DOHH2 (cell line): Measurements from ENCODE around the gene RMC1.

Source experiments
- H3F3A ChIP-seq: fragments of 200-600 bp; sonication (generic), shearing (Covaris generic); 2 replicates; pipeline ENCODE4 v1.6.0; 2016; ENCODE audit warnings: antibody characterized with exemption, mild to moderate bottlenecking; ENCODE audit not compliant: control insufficient read depth, insufficient read depth
- H3K27ac ChIP-seq: fragments of 200-600 bp; sonication (generic); 2 replicates; pipeline ENCODE4 v1.5.1; 2014; ENCODE audit warnings: low read depth, mild to moderate bottlenecking, low read length, moderate library complexity
- H3K27me3 ChIP-seq: fragments of 200-600 bp; sonication (generic); 2 replicates; pipeline ENCODE4 v1.6.1; 2014; ENCODE audit warnings: mild to moderate bottlenecking, low read length, mixed read lengths; ENCODE audit not compliant: control insufficient read depth
- H3K36me3 ChIP-seq: fragments of 200-600 bp; sonication (generic); 2 replicates; pipeline ENCODE4 v1.6.1; 2014; ENCODE audit warnings: mild to moderate bottlenecking, low read length, moderate library complexity, mixed read lengths; ENCODE audit not compliant: control insufficient read depth
- H3K4me1 ChIP-seq: fragments of 200-600 bp; sonication (generic); 2 replicates; pipeline ENCODE4 v1.6.1; 2014; ENCODE audit warnings: mild to moderate bottlenecking, low read length, mixed read lengths; ENCODE audit not compliant: control insufficient read depth
- H3K4me2 ChIP-seq: fragments of 200-600 bp; sonication (generic); 2 replicates; pipeline ENCODE4 v1.6.0; 2014; ENCODE audit warnings: mild to moderate bottlenecking, low read length, moderate library complexity
- H3K4me3 ChIP-seq: fragments of 200-600 bp; sonication (generic); 2 replicates; pipeline ENCODE4 v1.5.1; 2014; ENCODE audit warnings: mild to moderate bottlenecking, low read length, mixed read lengths
- H3K79me2 ChIP-seq: fragments of 200-600 bp; sonication (generic); 2 replicates; pipeline ENCODE4 v1.6.1; 2014; ENCODE audit warnings: mild to moderate bottlenecking, low read length, mixed read lengths; ENCODE audit not compliant: control insufficient read depth
- H3K9me2 ChIP-seq: fragments of 200-600 bp; sonication (generic); replicated peaks from 2 replicates; pipeline ENCODE4 v1.6.1; 2014; ENCODE audit warnings: mild to moderate bottlenecking, low read length, mixed read lengths; ENCODE audit not compliant: control insufficient read depth
- H3K9me3 ChIP-seq: fragments of 200-600 bp; sonication (generic); 2 replicates; pipeline ENCODE4 v1.6.1; 2014; ENCODE audit warnings: antibody characterized with exemption, low read length, mixed read lengths; ENCODE audit not compliant: control insufficient read depth, insufficient read depth
- H4K20me1 ChIP-seq: fragments of 200-600 bp; sonication (generic); 2 replicates; pipeline ENCODE4 v1.6.0; 2014; ENCODE audit warnings: low read depth, mild to moderate bottlenecking, antibody characterized with exemption, low read length, moderate library complexity; ENCODE audit not compliant: control insufficient read depth, insufficient read depth
- CTCF ChIP-seq: fragments of 200-600 bp; sonication (generic); IDR thresholded peaks from one replicate; pipeline ENCODE4 v1.5.1; 2014; ENCODE audit warnings: antibody characterized with exemption, mild to moderate bottlenecking, low read depth, low read length; ENCODE audit not compliant: poor library complexity, severe bottlenecking
- EZH2phosphoT487 ChIP-seq: fragments of 200-600 bp; sonication (generic); IDR thresholded peaks from 2 replicates; pipeline ENCODE4 v1.6.1; 2017; ENCODE audit warnings: borderline replicate concordance, mild to moderate bottlenecking, antibody characterized with exemption, low read length, moderate library complexity, mixed read lengths

Gene RMC1

GRCh38 chr18:23572570-23572969, 69.3 kb downstream of the RMC1 start:
- H3K36me3 ChIP-seq = peaks cover 63% of the 10 kb centered on the region
- peaks cover 5% of the 10 kb centered on the region; the same call in 1 of the 2 replicates for H3F3A ChIP-seq
- no peaks in the 10 kb centered on the region for H3K27me3 ChIP-seq
- H3K79me2 ChIP-seq = peaks cover 17% of the 10 kb centered on the region
- H3K9me2 ChIP-seq = no peaks in the 10 kb centered on the region
- peaks cover 21% of the 10 kb centered on the region for H3K4me1 ChIP-seq
- H3K9me3 ChIP-seq = no peaks in the 10 kb centered on the region
- H3K27ac ChIP-seq = no peak overlapping the region
- H3K4me2 ChIP-seq = no peak overlapping the region
- H3K4me3 ChIP-seq = no peak overlapping the region
- no peaks in the 10 kb centered on the region for H4K20me1 ChIP-seq
- no peak for TF ChIP-seq EZH2phosphoT487
- TF ChIP-seq CTCF = no peak

DNA sequence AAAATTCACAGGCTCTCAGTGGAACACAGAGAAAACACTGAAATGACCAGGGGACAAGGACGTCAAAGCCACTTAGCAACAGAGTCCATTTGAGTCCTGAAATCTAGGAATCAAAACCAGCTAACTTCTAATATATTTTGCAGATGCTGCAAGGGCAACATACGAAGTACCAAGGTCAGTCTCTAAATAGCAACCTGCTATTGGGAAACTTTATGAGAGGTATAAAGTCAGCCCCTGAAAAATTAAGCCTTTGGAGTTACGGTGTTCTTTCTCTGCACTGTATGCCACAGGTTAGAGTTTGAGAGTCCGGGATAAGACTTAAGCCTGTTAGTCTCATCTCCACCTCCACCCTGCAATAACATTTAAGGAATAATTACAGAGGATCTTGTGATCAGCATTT, 69.7 kb downstream of the RMC1 start:
- no peaks in the 10 kb centered on the region for H3K27me3 ChIP-seq
- peaks cover 5% of the 10 kb centered on the region; the same call in 1 of the 2 replicates for H3F3A ChIP-seq
- H3K9me2 ChIP-seq = no peaks in the 10 kb centered on the region
- peaks cover 21% of the 10 kb centered on the region for H3K4me1 ChIP-seq
- no peaks in the 10 kb centered on the region for H4K20me1 ChIP-seq
- peaks cover 60% of the 10 kb centered on the region for H3K36me3 ChIP-seq
- H3K79me2 ChIP-seq = peaks cover 17% of the 10 kb centered on the region
- no peaks in the 10 kb centered on the region for H3K9me3 ChIP-seq
- H3K4me3 ChIP-seq = no peak overlapping the region
- no peak overlapping the region for H3K27ac ChIP-seq
- TF ChIP-seq EZH2phosphoT487 = no peak
- H3K4me2 ChIP-seq = no peak overlapping the region

DNA sequence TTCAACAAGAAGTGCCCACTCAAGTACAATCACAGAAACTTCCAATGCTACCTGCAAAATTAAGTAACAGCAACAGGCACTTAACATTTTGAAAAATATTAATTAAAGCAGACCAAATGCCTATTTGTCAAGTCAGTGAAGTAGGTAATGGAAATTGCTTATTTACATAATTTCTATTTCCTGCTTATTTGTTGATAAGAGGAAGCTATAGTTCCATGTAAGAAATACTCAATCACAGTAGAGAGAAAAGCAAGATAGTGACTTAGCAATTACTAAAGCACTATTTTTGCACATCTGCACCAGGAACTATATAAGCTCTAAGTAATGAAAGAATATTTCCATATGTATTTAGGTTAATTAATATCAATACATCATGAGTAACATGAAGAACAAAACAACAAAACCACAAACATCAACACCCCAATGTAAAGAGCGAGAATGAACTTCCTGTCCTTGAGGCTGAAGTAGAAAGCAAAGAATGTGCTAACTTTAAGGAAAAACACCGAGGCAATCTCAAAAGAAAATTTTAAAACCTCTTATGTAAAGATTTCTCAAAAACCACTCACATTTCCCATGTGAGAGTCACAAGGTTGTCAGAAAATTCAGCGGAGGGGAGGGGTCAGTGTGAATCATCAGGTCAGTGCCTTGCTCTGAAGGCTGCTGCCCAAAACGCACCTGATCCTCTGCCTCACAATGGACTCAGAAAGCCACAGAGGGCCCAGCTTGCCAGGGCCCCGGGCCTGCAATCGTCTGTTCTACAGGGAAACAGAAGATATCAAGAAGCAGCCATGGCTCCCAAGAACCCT, 70.5 kb downstream of the RMC1 start:
- Histone ChIP-seq H3K4me1 (peaks cover 28% of the 10 kb centered on the region), H3F3A (peaks cover 5% of the 10 kb centered on the region; the same call in 1 of the 2 replicates), H3K9me3 (no peaks in the 10 kb centered on the region), H3K79me2 (peaks cover 25% of the 10 kb centered on the region), H3K27ac (no peak overlapping the region), H3K27me3 (no peaks in the 10 kb centered on the region), H3K4me3 (no peak overlapping the region), H3K4me2 (0 out of 2 replicates have a peak overlapping the region, but pooled peaks have one; percentile 7), H3K9me2 (no peaks in the 10 kb centered on the region), H4K20me1 (no peaks in the 10 kb centered on the region), H3K36me3 (peaks cover 52% of the 10 kb centered on the region)
- TF ChIP-seq EZH2phosphoT487 = no peak
- TF ChIP-seq CTCF = no peak

GRCh38 chr18:23574611-23575308, 71.4 kb downstream of the RMC1 start:
- H3K9me3 ChIP-seq = no peaks in the 10 kb centered on the region
- H3K9me2 ChIP-seq = no peaks in the 10 kb centered on the region
- no peak overlapping the region for H3K4me2 ChIP-seq
- peaks cover 30% of the 10 kb centered on the region for H3K79me2 ChIP-seq
- H3F3A ChIP-seq = peaks cover 5% of the 10 kb centered on the region; the same call in 1 of the 2 replicates
- no peak overlapping the region for H3K27ac ChIP-seq
- H4K20me1 ChIP-seq = no peaks in the 10 kb centered on the region
- peaks cover 33% of the 10 kb centered on the region for H3K4me1 ChIP-seq
- H3K4me3 ChIP-seq = no peak overlapping the region
- TF ChIP-seq CTCF (no peak), EZH2phosphoT487 (no peak)
- H3K27me3 ChIP-seq = no peaks in the 10 kb centered on the region
- H3K36me3 ChIP-seq = peaks cover 44% of the 10 kb centered on the region
